ENCODE data around the gene SYNE2. TPM values are rescaled to one million over a fixed set of nuclear protein-coding genes. Genes with fewer than 3 reads are reported as not detected.

SYNE2 gene
- total and polyA plus RNA-seq, 2 donors (not counting 3 experiments of a cell fraction or from before 2014, with no cell fraction given): 16.0 to 53.7 TPM

DNA sequence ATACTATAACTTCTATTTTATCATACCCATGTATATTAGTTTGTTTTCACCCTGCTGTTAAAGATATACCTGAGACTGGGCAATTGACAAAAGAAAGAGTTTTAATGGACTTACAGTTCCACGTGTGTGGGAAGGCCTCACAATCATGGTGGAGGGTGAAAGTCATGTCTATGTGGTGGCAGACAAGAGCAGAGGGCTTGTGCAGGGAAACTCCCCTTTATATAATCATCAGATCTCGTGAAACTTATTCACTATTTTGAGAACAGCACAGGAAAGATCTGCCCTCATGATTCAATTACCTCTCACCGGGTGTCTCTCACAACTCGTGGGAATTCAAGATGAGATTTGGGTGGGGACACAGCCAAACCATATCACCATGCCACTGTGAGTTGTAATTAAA lies 135.8 kb downstream of the SYNE2 start:
- intact Hi-C loops (cut with micrococcal nuclease) (no loop called here), dilution Hi-C loops (cut with MboI; ENCODE audit: extremely low pct_ligation_motif_present, low sequenced_read_pairs) (no loop called here)
- no peak for TF ChIP-seq JUN (IDR thresholded peaks at IDR 0.05; ENCODE audit: borderline replicate concordance, insufficient read depth, insufficient read length, low read depth)
- Histone ChIP-seq H2AFZ (ENCODE audit: low read depth, low read length) (no peak overlapping the region), H3K36me3 (ENCODE audit: control insufficient read depth in 2 of 2, extremely low read depth in 1 of 2, insufficient read depth in 2 of 2, low read length in 2 of 2) (peaks cover 0 to 2% of the 10 kb centered on the region in 2 experiments), H4K20me1 (replicated peaks; ENCODE audit: control insufficient read depth, extremely low read depth, insufficient read depth, low read length) (no peaks in the 10 kb centered on the region), H3K9ac (replicated peaks; ENCODE audit: extremely low read depth, insufficient read depth, low read length) (no peak overlapping the region), H3K9me3 (replicated peaks; ENCODE audit: control insufficient read depth, insufficient read depth, low read length) (no peaks in the 10 kb centered on the region), H3K79me2 (ENCODE audit: control insufficient read depth, insufficient read depth, low read length) (no peaks in the 10 kb centered on the region), H3K4me3 (replicated peaks in 1 of 3; ENCODE audit: insufficient read depth in 1 of 3, low read depth in 1 of 3, low read length in 3 of 3) (no peak overlapping the region), H3K4me2 (ENCODE audit: insufficient read depth, low read length) (no peak overlapping the region), H3K9me1 (replicated peaks; ENCODE audit: control insufficient read depth, extremely low read depth, insufficient read depth, low read length) (no peaks in the 10 kb centered on the region), H3K27ac (ENCODE audit: insufficient read depth, low read depth, low read length) (no peak overlapping the region), H3K27me3 (ENCODE audit: control insufficient read depth in 2 of 2, insufficient read depth in 2 of 2, low read length in 2 of 2) (no peaks in the 10 kb centered on the region), H3K4me1 (ENCODE audit: control insufficient read depth, extremely low read depth, insufficient read depth, low read length) (no peaks in the 10 kb centered on the region)
- no TSS peak for BruUV-seq (replicated peaks)
- no peak for FAIRE-seq
- no peak for DNase-seq (ENCODE audit: low read depth, low spot score)
- CTCF ChIA-PET: interaction anchor here (1.0 to 1.6 kb wide), 2 partner anchors 12 to 60 kb away, joined by 3 read pairs; no protein-coding TSS in a partner anchor
- POLR2A ChIA-PET: no interaction called here

GRCh38 chr14:63991833-63992232 lies 139.0 kb downstream of the SYNE2 start:
- Histone ChIP-seq H3K4me1 (ENCODE audit: control insufficient read depth, extremely low read depth, insufficient read depth, low read length) (peaks cover 5% of the 10 kb centered on the region), H2AFZ (ENCODE audit: low read depth, low read length) (no peak overlapping the region), H4K20me1 (replicated peaks; ENCODE audit: control insufficient read depth, extremely low read depth, insufficient read depth, low read length) (no peaks in the 10 kb centered on the region), H3K9me1 (replicated peaks; ENCODE audit: control insufficient read depth, extremely low read depth, insufficient read depth, low read length) (no peaks in the 10 kb centered on the region), H3K4me3 (replicated peaks in 1 of 3; ENCODE audit: insufficient read depth in 1 of 3, low read depth in 1 of 3, low read length in 3 of 3) (no peak overlapping the region), H3K27me3 (ENCODE audit: control insufficient read depth in 2 of 2, insufficient read depth in 2 of 2, low read length in 2 of 2) (no peaks in the 10 kb centered on the region), H3K4me2 (ENCODE audit: insufficient read depth, low read length) (no peak overlapping the region), H3K9me3 (replicated peaks; ENCODE audit: control insufficient read depth, insufficient read depth, low read length) (no peaks in the 10 kb centered on the region), H3K36me3 (ENCODE audit: control insufficient read depth in 2 of 2, extremely low read depth in 1 of 2, insufficient read depth in 2 of 2, low read length in 2 of 2) (peaks cover 0 to 2% of the 10 kb centered on the region in 2 experiments), H3K27ac (ENCODE audit: insufficient read depth, low read depth, low read length) (no peak overlapping the region), H3K9ac (replicated peaks; ENCODE audit: extremely low read depth, insufficient read depth, low read length) (no peak overlapping the region), H3K79me2 (ENCODE audit: control insufficient read depth, insufficient read depth, low read length) (no peaks in the 10 kb centered on the region)
- no peak for DNase-seq (ENCODE audit: low read depth, low spot score)
- intact Hi-C loops (cut with micrococcal nuclease) (loop anchor here (10.0 kb wide), 2 partner anchors 137 to 187 kb away; partner anchors contain the start of gene SYNE2), dilution Hi-C loops (cut with MboI; ENCODE audit: extremely low pct_ligation_motif_present, low sequenced_read_pairs) (no loop called here)
- TF ChIP-seq JUN (IDR thresholded peaks at IDR 0.05; ENCODE audit: borderline replicate concordance, insufficient read depth, insufficient read length, low read depth) (no peak), POLR2AphosphoS5 (IDR thresholded peaks at IDR 0.05; ENCODE audit: insufficient read depth, low read depth, low read length) (no peak)
- CTCF ChIA-PET: no interaction called here
- POLR2A ChIA-PET: interaction anchor here (0.7 kb wide), 1 partner anchor 17 kb away, joined by 3 read pairs; no protein-coding TSS in a partner anchor
- BruUV-seq (replicated peaks): no TSS peak
- FAIRE-seq: no peak

All from endothelial cell of umbilical vein (primary cell).